HG02588 (cell line): ENCODE results near the gene RAPH1.
"Not testable (repeated sequence)": the region's sequence is repeated elsewhere in the genome, so short reads cannot be mapped to it uniquely, and the experiment has no call there.

ENCODE experiments used
- ATAC-seq: cut with Tn5 transposase; IDR thresholded peaks from one replicate; pipeline ENCODE4 v1.9.1; 2021; ENCODE audit warnings: mild to moderate bottlenecking, moderate library complexity; ENCODE audit not compliant: unreplicated experiment

RAPH1 gene

GRCh38 chr2:203438528-203438927, 96.6 kb downstream of the RAPH1 start:
- no peak for ATAC-seq

- no peak for ATAC-seq
These were observed 97.6 kb downstream of the RAPH1 start for GRCh38 chr2:203437511-203437910.

- no peak for ATAC-seq
These were observed 98.6 kb downstream of the RAPH1 start for GRCh38 chr2:203436496-203436895.

GRCh38 chr2:203432811-203433210, 102.3 kb downstream of the RAPH1 start:
- no peak for ATAC-seq

- ATAC-seq = no peak
These were observed 103.5 kb downstream of the RAPH1 start for GRCh38 chr2:203431391-203432185.

- ATAC-seq = not testable (repeated sequence)
These were observed 105.5 kb downstream of the RAPH1 start for GRCh38 chr2:203429643-203430042.

GRCh38 chr2:203427061-203427460, 108.0 kb downstream of the RAPH1 start:
- no peak for ATAC-seq

GRCh38 chr2:203418271-203418670, 116.8 kb downstream of the RAPH1 start:
- ATAC-seq = no peak

- no peak for ATAC-seq
These were observed 121.3 kb downstream of the RAPH1 start for GRCh38 chr2:203413796-203414195.

GRCh38 chr2:203412546-203413331, 122.4 kb downstream of the RAPH1 start:
- no peak for ATAC-seq

GRCh38 chr2:203407496-203407895, 127.6 kb downstream of the RAPH1 start:
- no peak for ATAC-seq

- no peak for ATAC-seq
These were observed 130.1 kb downstream of the RAPH1 start for GRCh38 chr2:203404996-203405395.

- ATAC-seq = no peak
These were observed 134.1 kb downstream of the RAPH1 start for GRCh38 chr2:203400805-203401585.

- ATAC-seq = no peak
These were observed 136.1 kb downstream of the RAPH1 start for GRCh38 chr2:203399031-203399430.

- no peak for ATAC-seq
These were observed 138.4 kb downstream of the RAPH1 start for GRCh38 chr2:203396667-203397066.

GRCh38 chr2:203395858-203396257, 139.2 kb downstream of the RAPH1 start:
- no peak for ATAC-seq

- no peak for ATAC-seq
These were observed 140.4 kb downstream of the RAPH1 start for GRCh38 chr2:203394519-203395227.

- ATAC-seq = not testable (repeated sequence)
These were observed 146.9 kb downstream of the RAPH1 start for GRCh38 chr2:203388153-203388552.

- ATAC-seq = no peak
These were observed 152.1 kb downstream of the RAPH1 start for GRCh38 chr2:203383038-203383437.

- ATAC-seq = no peak
These were observed 155.9 kb downstream of the RAPH1 start for GRCh38 chr2:203379156-203379555.

- ATAC-seq = no peak
These were observed 158.9 kb downstream of the RAPH1 start for GRCh38 chr2:203376173-203376572.
